ENCODE data around the gene CMTM5.
"Not testable (repeated sequence)": the region's sequence is repeated elsewhere in the genome, so short reads cannot be mapped to it uniquely, and the experiment has no call there.

CMTM5 gene

GRCh38 chr14:23400496-23401149 is 23.8 kb downstream of the CMTM5 start:
- not testable (repeated sequence) for DNase-seq

GRCh38 chr14:23401291-23401690 is 24.4 kb downstream of the CMTM5 start:
- DNase-seq: no peak

DNA sequence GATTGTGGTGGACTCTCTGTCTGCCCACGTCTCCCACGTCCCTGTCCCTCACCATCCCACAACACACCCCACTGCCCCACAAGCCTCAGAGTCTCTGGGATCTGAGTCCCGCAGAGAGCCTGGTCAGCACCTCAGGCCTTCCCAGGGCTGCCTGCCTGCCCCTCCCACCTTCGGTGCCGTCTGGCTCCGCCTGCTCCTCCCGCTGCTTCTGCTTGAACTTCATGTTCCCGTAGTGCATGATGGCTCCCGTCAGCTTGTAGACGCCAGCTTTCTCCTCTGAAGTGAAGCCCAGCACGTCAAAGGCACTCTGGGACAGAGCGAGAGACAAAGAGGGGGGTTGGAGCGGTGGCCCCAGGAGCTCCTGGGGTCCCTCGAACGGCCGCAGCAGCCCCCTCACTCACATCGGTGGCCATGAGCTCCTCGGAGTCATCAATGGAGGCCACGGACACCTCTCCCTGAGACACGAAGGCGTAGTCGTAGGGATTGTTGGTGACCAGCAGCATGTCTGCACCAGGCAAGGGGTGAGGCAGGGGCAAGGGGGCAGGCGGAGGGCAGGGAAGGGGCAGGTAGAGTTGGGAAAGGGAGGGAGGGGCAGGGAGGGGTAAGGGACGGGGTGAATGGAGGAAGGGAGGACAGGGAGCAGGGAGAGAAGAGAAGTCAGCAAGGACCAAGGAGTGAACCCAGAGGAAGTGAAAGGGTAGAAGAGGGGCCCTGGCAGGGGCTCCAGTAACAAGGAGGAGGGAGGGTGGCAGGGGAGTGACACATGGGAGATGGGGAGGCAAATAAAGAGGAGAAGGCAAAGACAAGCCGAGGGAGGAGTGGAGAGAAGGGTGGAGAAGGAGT is 25.7 kb downstream of the CMTM5 start:
- no peak for DNase-seq

DNA sequence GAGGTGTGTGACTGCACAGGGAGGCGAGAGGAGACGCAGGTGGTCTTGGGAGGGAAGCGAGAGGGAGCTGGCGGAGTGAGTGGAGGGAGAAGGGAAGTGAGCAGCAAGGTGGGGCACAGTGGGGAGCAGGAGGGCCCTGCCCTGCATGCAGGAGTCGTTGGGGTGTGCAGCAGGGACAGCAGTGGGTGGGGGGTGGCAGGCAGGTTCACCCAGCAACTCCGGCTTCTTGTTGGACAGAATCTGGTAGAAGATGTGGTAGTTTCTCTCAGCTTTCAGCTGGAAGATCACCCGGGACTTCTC is 26.2 kb downstream of the CMTM5 start:
- DNase-seq: no peak

DNA sequence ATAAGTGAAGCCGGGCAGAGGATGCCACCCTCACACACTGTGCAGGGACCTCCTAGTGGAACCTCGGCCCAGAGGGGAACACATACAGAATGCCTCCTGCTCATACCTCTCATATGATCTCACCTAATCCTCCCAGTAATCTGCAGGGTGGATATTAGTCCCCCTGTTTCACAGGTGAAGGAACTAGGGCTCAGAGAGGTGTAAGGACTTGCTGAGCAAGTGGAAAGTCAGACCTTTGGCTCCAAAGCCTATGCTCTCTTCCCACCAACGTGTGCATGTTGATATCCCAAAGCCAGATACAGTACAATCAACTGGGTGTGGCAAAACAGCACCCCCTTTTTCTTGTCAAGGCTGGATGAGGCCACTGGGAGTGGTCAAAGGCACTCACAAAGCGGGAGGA is 27.1 kb downstream of the CMTM5 start:
- no peak for DNase-seq

DNA sequence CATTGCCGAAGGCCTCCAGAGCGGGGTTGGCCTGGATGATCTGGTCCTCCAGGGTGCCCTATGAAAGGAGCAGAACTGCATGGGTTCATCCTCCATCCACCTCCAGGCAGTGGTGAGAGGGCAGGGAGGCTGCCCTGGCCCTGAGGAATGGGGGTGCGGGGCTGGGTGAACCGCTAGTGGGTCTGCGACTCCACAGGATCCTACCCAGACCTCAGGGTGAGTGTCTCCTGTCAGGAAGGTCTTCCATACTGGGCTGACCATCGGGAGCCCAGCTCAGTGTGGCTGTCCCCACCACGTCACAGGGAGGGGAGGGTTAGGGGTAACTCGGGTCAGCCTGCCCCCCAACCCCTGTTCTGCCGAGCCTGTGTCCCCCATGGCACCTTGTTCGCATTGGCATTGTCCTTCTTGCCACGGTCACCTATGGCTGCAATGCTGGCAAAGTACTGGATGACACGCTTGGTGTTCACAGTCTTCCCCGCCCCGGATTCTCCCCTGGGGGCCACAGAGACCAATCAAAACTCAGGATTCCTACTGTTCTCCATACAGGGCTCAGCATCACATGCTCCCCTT is 27.6 kb downstream of the CMTM5 start:
- no peak for DNase-seq

- no peak for DNase-seq
Measured at GRCh38 chr14:23405096-23405495, 28.2 kb downstream of the CMTM5 start.

DNA sequence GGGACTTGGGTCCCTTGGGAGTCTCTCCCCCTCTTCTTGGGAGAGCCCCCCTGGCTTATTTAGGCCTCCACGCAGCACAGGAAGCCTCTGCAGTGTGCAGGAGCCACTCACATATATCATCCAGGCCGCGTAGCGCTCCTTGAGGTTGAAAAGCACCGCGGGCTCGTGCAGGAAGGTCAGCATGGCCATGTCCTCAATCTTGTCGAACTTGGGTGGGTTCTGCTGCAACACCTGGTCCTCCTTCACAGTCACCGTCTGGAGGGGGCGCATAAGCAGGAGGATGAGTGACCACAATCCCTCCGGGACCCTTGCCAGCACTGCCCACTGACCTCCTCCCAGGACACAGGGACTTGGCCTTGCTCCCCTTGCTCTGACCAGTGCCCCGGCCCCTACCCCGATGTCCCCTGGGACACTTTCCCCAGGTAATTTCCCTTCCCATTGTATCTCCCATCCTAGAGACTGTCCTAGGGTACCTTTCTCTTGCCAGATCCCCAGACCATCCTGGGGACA is 28.7 kb downstream of the CMTM5 start:
- no peak for DNase-seq

GRCh38 chr14:23406244-23406643 is 29.4 kb downstream of the CMTM5 start:
- DNase-seq: no peak

DNA sequence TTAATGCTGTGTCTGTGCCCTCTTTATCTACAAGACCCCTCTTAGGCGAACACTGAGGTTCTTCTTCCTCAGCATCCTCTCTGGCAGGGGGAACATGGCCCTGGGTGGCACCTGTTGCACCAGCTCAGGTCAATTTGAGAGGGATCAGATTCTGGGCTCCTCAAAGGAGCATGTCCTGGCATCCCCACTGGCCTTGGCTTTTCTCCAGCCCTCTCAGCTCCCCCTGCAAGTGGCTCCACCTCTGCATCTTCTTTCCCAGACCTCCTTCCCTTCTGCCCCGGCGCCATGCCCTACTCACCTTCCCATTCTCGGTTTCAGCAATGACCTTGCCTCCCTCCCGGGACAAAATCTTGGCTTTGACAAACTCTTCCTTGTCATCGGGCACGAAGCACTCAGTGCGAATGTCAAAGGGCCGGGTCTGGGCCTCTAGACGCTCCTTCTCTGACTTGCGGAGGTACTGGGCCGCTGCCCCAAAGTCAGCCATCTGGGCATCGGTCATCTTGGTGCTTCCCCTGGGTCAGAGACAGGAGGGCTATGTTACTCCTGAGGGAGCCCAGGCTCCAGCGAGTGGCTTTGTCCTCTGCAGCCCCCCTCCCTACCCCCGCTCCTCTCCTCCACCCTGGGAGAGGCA is 30.0 kb downstream of the CMTM5 start:
- DNase-seq: no peak

GRCh38 chr14:23407516-23408306 is 30.9 kb downstream of the CMTM5 start, which contains the start of gene MYH6:
TSS of gene MYH6 (minus strand) at chr14:23408273. CDS start at chr14:23407223, 1,050 bp downstream.
- DNase-seq: no peak

- no peak for DNase-seq
Measured at GRCh38 chr14:23408307-23408630, 31.4 kb downstream of the CMTM5 start.

GRCh38 chr14:23409475-23409874 is 32.6 kb downstream of the CMTM5 start:
- no peak for DNase-seq

DNA sequence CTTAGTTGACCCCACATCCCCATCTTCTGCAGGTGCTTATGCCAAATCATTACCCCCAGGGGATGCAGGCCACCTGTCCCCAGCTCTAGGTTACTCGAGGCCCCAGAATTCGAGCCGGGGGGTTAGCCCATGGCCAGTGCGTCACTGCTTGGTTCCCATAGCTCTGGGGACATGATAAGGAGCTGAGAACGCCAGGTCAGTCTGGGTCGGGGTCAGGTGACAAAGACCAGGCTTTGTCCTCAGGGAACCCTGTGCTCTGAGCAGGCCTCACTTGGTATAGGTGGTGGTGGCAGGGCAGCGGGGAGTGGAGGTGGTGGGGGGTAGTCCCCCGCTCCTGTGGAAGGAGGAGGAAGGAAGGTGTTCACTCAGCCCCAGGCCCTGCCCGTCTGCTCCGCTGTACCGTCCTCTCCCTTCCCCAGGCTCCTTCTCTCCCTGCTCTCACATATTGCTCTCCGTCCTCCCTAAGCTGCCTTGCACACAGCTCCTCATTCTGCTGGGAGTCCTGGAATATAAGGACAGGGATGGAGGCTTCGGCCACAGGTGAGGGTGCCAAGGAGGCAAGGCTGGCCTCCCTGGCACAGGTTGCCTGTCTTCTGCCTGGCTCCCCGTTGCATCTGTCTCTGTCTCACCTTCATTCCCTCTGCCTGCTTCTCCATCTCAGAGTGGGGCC is 33.3 kb downstream of the CMTM5 start:
- no peak for DNase-seq

GRCh38 chr14:23411563-23412525 is 35.0 kb downstream of the CMTM5 start:
- DNase-seq: no peak

DNA sequence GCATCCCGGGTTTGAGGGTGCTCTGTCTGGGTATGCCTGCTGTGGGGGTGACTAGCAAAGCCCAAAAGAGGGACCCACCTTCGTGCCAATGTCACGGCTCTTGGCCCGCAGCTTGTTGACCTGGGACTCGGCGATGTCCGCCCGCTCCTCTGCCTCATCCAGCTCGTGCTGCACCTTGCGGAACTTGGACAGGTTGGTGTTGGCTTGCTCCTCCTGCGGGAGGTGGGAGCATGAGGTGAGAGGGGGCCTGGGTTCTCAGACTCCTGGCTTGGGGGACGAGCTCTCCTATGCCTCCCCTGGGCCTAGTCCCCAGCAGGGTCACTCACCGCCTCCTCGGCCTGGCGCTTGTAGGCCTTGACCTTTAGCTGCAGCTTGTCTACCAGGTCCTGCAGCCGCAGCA is 36.8 kb downstream of the CMTM5 start:
- DNase-seq: no peak

GRCh38 chr14:23414254-23414653 is 37.4 kb downstream of the CMTM5 start:
- no peak for DNase-seq

- no peak for DNase-seq
Measured at GRCh38 chr14:23414906-23415820, 38.3 kb downstream of the CMTM5 start.

- DNase-seq: no peak
Measured at GRCh38 chr14:23415821-23416778, 39.3 kb downstream of the CMTM5 start.

All from activated gamma-delta T cell treated with Interleukin-2 at 50 U/mL for 16 hours (primary cell).